GM10266 (cell line): ENCODE measurements around the gene IQCH.

Experiments used
- DNase-seq: peaks from one replicate; pipeline ENCODE4 v3.0.0; 2012; ENCODE audit errors: extremely low spot score
- CTCF ChIP-seq: IDR thresholded peaks from 2 replicates; pipeline ENCODE4 v1.5.1; 2012; ENCODE audit warnings: mild to moderate bottlenecking, low read depth; ENCODE audit not compliant: control insufficient read depth, insufficient read depth; ENCODE audit errors: missing control alignments

IQCH gene

DNA sequence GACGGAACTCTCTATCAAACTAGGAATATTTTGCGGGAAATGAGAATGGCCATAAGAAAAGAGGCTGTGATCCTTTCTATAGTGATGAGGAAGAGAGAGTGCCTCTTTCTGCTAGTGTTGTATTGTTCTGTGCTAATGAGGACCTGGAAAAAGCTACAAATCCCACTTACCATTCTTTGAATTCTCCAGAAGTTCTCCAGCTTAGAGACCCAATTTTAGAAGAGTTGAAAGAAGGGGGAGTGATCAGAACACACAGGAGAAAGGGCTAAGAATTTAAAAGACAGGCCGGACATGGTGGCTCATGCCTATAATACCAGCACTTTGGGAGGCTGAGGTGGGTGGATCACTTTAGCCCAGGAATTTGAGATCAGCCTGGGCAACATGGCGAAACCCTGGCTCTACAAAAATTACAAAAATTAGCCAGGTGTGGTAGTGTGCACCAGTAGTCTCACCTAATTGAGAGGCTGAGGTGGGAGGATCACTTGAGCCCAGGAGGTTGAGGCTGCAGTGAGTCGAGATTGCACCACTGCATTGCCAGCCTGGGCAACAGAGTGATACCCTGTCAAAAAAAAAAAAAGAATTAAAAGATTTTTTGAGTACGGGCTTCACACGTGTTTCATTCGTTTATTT lies 126.9 kb downstream of the IQCH start:
- no peak for DNase-seq

GRCh38 chr15:67382723-67383122 lies 128.1 kb downstream of the IQCH start:
- no peak for DNase-seq
- no peak for TF ChIP-seq CTCF

More for the DNA sequence above, 126.9 kb downstream of the IQCH start:
- TF ChIP-seq CTCF, result no peak

DNA sequence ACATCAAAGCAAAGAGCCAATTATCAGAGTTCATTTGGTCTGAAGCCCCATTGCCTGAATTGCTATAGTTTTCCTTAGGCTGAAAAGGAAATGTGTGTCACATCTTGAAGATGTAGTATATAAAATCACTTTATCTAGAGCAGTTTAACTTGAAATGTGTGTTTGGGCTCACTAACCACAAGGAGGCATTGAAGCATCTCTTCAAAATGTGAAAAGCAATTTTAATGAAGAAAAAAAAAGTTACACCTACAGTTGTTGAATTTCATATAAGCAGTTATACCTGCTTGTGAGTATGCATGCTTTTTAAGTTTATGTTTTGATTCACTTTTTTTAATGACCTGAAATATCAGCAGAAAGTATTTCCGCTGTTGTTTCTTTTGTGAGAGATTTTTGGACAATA lies 129.3 kb downstream of the IQCH start:
- DNase-seq, result no peak
- no peak for TF ChIP-seq CTCF

- DNase-seq, result no peak
- no peak for TF ChIP-seq CTCF
Measured at GRCh38 chr15:67384761-67385160, 130.2 kb downstream of the IQCH start.

DNA sequence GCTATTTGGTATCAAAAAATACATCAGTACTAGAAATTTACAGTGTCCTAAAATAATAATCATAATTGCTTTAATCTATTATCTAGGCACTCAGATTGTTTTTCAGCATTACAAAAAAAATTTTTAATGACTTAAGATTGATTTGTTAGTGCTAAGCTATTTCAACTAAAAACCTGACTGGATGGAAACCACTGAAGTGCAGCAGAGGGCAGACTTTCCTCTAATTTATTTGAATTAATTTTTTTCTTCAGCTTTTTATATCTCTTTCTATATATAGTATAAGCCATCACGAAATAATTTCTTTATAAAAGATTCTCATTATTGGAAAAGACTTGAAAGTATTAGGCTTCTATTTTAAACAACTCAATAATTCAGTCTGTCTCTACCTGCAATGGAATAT lies 131.4 kb downstream of the IQCH start:
- DNase-seq, result no peak
- TF ChIP-seq CTCF, result no peak

GRCh38 chr15:67386947-67387346 lies 132.4 kb downstream of the IQCH start:
- no peak for DNase-seq
- TF ChIP-seq CTCF, result no peak

GRCh38 chr15:67389975-67390374 lies 135.4 kb downstream of the IQCH start:
- DNase-seq, result no peak
- TF ChIP-seq CTCF, result no peak
